Suppressor macrophage treated with lipopolysaccharide for 1 hour (primary cell): ENCODE measurements around the gene SMYD2.
A peak's percentile ranks its signal among the peaks of the same experiment; 100 is the strongest.
"Not testable (repeated sequence)": the region's sequence is repeated elsewhere in the genome, so short reads cannot be mapped to it uniquely, and the experiment has no call there.

Source experiments
- DNase-seq, 3 donors: peaks; one replicate each; pipeline ENCODE4 v3.0.0-alpha.2; 2020 to 2022

SMYD2 gene

DNA sequence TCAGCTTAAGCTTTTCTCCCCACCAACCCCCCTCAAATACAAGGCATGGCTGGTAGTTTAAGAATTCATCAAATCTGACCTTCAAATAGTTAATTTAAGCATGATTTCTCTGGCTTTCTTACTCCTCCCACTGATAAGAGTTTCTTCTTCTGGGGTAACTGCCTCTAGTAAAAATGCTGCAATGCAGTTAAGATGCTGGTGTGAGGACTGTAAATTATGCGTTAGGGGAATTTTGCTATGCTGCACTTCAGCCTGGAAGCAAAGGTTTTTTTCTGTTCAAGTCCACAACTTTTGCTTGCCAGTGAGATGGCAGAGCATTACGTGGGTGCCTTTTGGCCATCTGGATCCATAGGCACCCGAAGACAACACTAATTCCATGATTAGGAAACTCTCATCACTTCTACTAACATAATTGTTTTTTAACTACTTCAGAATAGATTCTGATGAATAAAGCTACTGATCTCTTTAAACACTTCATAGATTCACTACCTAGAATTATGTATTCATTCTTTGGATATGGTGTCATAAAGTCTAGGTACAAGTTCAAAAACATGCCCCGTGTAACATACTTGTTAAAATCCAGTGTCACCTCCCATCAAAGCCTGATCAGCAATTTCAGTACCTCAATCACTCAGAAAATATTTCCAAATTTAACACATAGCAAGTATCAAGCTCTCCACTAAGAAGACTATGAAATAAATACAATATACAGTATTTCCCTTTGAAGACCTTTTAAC, 8.8 kb upstream of the SMYD2 start:
- DNase-seq: no peak

DNA sequence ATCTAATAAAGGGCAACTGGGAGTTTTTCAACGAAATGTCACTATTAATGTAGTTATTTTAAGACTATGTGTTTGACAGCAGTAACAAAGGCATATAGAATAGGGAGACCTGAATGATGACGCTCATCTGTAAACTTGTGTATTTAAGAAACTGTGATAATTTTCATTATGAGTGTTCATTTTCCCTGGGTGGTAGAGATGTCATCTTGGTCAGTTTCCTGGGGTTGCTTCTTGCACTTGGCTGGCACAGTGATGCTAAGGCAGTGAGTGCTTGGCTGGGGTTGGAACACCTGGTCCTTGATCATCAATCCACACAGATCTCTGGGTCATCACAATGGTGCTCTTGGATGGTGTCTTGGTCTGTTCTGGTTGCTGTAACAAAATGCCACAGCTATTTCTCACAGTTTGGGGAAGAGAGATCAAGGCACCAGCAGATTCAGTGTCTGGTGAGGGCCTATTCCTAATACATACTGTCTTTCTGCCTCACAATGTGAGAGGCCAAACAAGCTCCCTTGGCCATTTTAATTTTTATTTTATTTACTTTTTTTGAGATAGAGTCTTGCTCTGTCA, 7.9 kb upstream of the SMYD2 start:
- no peak for DNase-seq

DNA sequence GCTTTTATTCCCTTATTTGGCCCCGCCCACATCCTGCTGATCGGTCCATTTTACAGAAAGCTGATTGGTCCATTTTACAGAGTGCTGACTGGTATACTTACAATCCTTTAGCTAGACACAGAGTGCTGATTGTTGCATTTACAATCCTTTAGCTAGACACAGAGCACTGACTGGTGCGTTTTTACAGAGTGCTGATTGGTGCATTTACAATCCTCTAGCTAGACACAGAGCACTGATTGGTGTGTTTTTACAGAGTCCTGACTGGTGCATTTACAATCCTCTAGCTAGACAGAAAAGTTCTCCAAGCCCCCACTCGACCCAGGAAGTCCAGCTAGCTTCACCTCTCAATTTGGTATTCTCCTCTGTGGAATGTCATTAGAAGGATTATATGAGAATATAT, 5.3 kb upstream of the SMYD2 start:
- DNase-seq: not testable (repeated sequence)

GRCh38 chr1:214276786-214277185, 4.2 kb upstream of the SMYD2 start:
- no peak for DNase-seq

GRCh38 chr1:214277704-214278635, 3.0 kb upstream of the SMYD2 start:
- no peak for DNase-seq

GRCh38 chr1:214280386-214281020, 456 bp upstream of the SMYD2 start:
- DNase-seq: peak; percentile 48 to 55 (median 55)

GRCh38 chr1:214281720-214282629, 1.0 kb downstream of the SMYD2 start:
- peak; percentile 47 to 67 (median 55) for DNase-seq

DNA sequence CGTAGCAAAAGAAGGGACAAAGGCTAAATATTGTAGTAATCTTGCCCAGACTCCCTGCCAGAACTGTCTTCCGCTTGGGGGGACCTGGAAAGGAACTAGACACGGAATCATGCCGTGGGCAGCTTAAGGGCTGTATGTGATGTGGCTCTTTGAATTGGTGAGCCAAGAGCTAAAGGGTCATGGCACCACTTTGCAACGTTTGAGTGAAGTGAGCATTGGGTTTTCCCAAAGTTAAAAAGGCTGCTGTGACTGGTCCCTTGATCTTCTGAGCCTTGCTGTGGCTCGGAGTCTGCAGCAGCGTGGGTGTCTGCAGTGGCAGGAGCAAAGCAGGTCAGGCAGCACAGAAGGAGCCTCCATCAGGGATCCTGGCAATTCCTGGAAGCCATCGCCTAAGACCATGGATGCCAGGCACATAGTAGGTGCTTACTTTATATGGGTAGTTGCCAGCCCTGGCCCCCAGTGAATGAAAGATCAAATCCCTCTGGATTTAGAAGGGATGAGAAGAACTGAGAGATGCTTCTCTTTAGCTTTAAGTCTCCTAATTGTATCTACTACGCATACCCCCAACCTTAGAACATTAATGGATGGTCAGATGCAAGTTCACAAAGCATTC, 1.8 kb downstream of the SMYD2 start:
- no peak for DNase-seq

- no peak for DNase-seq
Observed at GRCh38 chr1:214285610-214286440, 4.9 kb downstream of the SMYD2 start.

- DNase-seq: no peak
Observed at GRCh38 chr1:214287884-214288283, 6.9 kb downstream of the SMYD2 start.

GRCh38 chr1:214289574-214290272, 8.8 kb downstream of the SMYD2 start:
- no peak for DNase-seq

DNA sequence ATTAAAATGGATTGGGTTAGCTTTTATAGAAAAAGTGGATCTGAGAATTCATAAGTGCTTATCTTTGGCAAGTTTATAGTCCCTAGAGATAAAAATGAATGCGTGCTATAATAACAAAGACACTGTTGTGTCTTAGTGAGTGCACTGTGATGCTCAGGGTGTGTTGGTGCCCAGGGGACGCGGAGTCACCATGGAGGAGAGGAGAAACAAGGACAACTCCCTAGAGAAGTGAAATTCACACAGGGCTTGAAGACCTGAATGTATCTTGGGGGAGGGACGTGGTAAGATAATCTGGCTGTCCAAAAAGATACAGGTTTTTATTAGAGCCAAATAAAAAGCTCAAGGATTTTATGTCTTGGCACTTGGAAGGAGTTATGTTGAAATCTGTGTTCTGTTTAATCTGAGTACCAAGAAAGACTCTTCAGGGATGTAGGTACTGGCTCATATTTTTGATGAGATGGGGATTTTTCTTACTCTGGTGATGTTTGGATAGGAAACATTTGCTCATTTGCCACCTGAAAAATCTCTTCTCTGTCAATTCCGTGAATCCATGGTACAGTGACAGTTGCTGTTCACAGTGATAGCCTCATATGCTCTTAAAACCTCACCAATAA, 9.6 kb downstream of the SMYD2 start:
- no peak for DNase-seq

- DNase-seq: peak; percentile 46 to 77 (median 72)
Observed at GRCh38 chr1:214292322-214292721, 11.4 kb downstream of the SMYD2 start.

DNA sequence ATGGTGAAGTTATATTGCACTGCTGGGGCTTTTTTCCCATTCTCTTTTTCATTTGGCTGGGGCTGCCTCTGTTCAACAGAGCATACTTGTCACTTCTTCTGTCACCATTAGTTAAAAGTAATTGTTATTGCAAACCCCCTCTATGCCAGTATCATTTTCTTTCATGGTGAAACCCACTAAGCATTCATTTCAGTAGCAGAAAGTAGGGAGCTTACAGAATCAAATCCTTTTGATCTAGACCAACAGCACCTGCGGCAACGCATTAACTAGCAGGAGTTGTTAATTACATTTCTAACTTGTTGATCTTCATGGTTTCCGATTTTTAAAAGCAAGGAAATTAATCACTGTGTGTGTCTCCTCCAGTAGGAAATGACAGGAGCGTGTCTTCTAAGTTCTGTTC, 15.0 kb downstream of the SMYD2 start:
- no peak for DNase-seq

- no peak for DNase-seq
Observed at GRCh38 chr1:214296860-214297745, 16.1 kb downstream of the SMYD2 start.

- no peak for DNase-seq
Observed at GRCh38 chr1:214300149-214300780, 19.3 kb downstream of the SMYD2 start.

DNA sequence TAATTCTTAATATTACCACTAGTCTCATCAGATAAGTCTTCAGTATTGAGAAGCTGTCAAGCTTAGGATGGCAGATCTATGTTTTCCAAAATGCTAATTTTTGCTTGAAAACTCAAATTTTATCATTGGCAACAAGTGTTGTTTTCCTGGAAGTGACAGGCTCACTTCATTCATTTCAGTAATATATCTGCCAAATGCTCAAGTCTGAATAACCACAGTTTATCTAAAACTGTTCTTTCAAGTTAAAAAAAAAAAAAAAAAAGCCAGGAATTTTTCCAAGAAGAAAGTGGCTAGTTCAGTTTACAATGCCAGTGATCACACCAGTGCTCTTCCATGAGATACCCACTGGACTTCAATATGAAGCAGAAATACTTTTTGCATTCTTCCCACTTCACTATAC, 20.6 kb downstream of the SMYD2 start:
- DNase-seq: no peak
